Calu3 (cell line): ENCODE data around the gene COG4. TPM values are rescaled to one million over a fixed set of nuclear protein-coding genes. Genes with fewer than 3 reads are reported as not detected.

ENCODE experiments used
- BruUV-seq: library from RNA; stranded (reverse); fragments of 400-500 nt; replicated peaks from 2 replicates; lab custom pipeline; 2021; lab: Mats Ljungman, UMichigan
- CTCF ChIA-PET: fragments of 300-600 bp; sonication (Branson Sonifier 250); formaldehyde crosslinking; loops from one replicate; lab custom pipeline; 2022; ENCODE audit warnings: antibody characterized with exemption; lab: Charles Lee
- DNase-seq: peaks from one replicate; pipeline ENCODE4 v3.0.0; 2022
- H3K27ac Mint-ChIP-seq: one replicate; pipeline ENCODE4 v1.8.0; 2022; ENCODE audit warnings: mixed read lengths; ENCODE audit not compliant: unreplicated experiment
- H3K27me3 Mint-ChIP-seq: one replicate; pipeline ENCODE4 v1.8.0; 2022; ENCODE audit warnings: mixed read lengths; ENCODE audit not compliant: unreplicated experiment
- H3K36me3 Mint-ChIP-seq: one replicate; pipeline ENCODE4 v1.8.0; 2022; ENCODE audit warnings: mild to moderate bottlenecking, moderate library complexity, mixed read lengths; ENCODE audit not compliant: insufficient read depth, unreplicated experiment
- H3K4me1 Mint-ChIP-seq: one replicate; pipeline ENCODE4 v1.8.0; 2022; ENCODE audit warnings: mild to moderate bottlenecking, low read depth, mixed read lengths; ENCODE audit not compliant: unreplicated experiment
- H3K4me3 Mint-ChIP-seq: one replicate; pipeline ENCODE4 v1.8.0; 2022; ENCODE audit warnings: mild to moderate bottlenecking, low read depth, moderate library complexity, mixed read lengths; ENCODE audit not compliant: unreplicated experiment
- H3K9me3 Mint-ChIP-seq: one replicate; pipeline ENCODE4 v1.8.0; 2022; ENCODE audit warnings: low read depth, mixed read lengths; ENCODE audit not compliant: unreplicated experiment
- CTCF ChIP-seq: fragments of 200-600 bp; IDR thresholded peaks from one replicate; pipeline ENCODE4 v1.8.0; 2022; ENCODE audit warnings: antibody characterized with exemption; ENCODE audit not compliant: unreplicated experiment
- intact Hi-C: fragments of 100-400 bp; cut with micrococcal nuclease; formaldehyde crosslinking; loops from one replicate; pipeline ENCODE4 v1.10.0; 2022; ENCODE audit not compliant: unreplicated experiment
- total RNA-seq: library from RNA; stranded (reverse); gene quantifications from 2 replicates; pipeline ENCODE4 v1.2.3, GENCODE V29; 2022

The COG4 gene
- total RNA-seq, 1 experiment from 2014 or later: 88.6 TPM

- intact Hi-C loops: no loop called here
- no peak for DNase-seq
- CTCF ChIA-PET: interaction anchor here (0.6 kb wide), 1 partner anchor 8 kb away, joined by 3 read pairs; no protein-coding TSS in a partner anchor
- H3K9me3 Mint-ChIP-seq: no peaks in the 10 kb centered on the region
- H3K36me3 Mint-ChIP-seq: peaks cover 27% of the 10 kb centered on the region
- no peak for TF ChIP-seq CTCF
- no peak overlapping the region for H3K27ac Mint-ChIP-seq
- no TSS peak for BruUV-seq
- no peaks in the 10 kb centered on the region for H3K4me1 Mint-ChIP-seq
- no peaks in the 10 kb centered on the region for H3K27me3 Mint-ChIP-seq
- H3K4me3 Mint-ChIP-seq: no peak overlapping the region
Observed at GRCh38 chr16:70494777-70495176, 28.6 kb downstream of the COG4 start.

- Mint-ChIP-seq H3K4me1 (no peaks in the 10 kb centered on the region), H3K27me3 (no peaks in the 10 kb centered on the region), H3K27ac (no peak overlapping the region), H3K9me3 (no peaks in the 10 kb centered on the region), H3K4me3 (no peak overlapping the region), H3K36me3 (peaks cover 30% of the 10 kb centered on the region)
- BruUV-seq: no TSS peak
- no peak for DNase-seq
- no peak for TF ChIP-seq CTCF
- CTCF ChIA-PET: interaction anchor here (0.6 kb wide), 1 partner anchor 9 kb away, joined by 3 read pairs; no protein-coding TSS in a partner anchor
- intact Hi-C loops: no loop called here
Observed at GRCh38 chr16:70494202-70494770, 29.1 kb downstream of the COG4 start.

GRCh38 chr16:70493802-70494201 lies 29.6 kb downstream of the COG4 start:
- H3K36me3 Mint-ChIP-seq: peaks cover 31% of the 10 kb centered on the region
- intact Hi-C loops: no loop called here
- no peaks in the 10 kb centered on the region for H3K27me3 Mint-ChIP-seq
- no peaks in the 10 kb centered on the region for H3K4me1 Mint-ChIP-seq
- no peak overlapping the region for H3K4me3 Mint-ChIP-seq
- no peaks in the 10 kb centered on the region for H3K9me3 Mint-ChIP-seq
- DNase-seq: no peak
- TF ChIP-seq CTCF: no peak
- no TSS peak for BruUV-seq
- CTCF ChIA-PET: no interaction called here
- no peak overlapping the region for H3K27ac Mint-ChIP-seq

- H3K4me1 Mint-ChIP-seq: no peaks in the 10 kb centered on the region
- CTCF ChIA-PET: interaction anchor here (1.2 kb wide), 1 partner anchor 14 kb away, joined by 4 read pairs; no protein-coding TSS in a partner anchor
- H3K4me3 Mint-ChIP-seq: no peak overlapping the region
- intact Hi-C loops: no loop called here
- no peak overlapping the region for H3K27ac Mint-ChIP-seq
- DNase-seq: no peak
- peaks cover 49% of the 10 kb centered on the region for H3K36me3 Mint-ChIP-seq
- H3K27me3 Mint-ChIP-seq: no peaks in the 10 kb centered on the region
- no peak for TF ChIP-seq CTCF
- H3K9me3 Mint-ChIP-seq: no peaks in the 10 kb centered on the region
- no TSS peak for BruUV-seq
Observed at GRCh38 chr16:70490261-70490660, 33.1 kb downstream of the COG4 start.
